ENCODE results near the gene ADGRG4.
"Not testable (repeated sequence)": the region's sequence is repeated elsewhere in the genome, so short reads cannot be mapped to it uniquely, and the experiment has no call there.

The ADGRG4 gene

DNA sequence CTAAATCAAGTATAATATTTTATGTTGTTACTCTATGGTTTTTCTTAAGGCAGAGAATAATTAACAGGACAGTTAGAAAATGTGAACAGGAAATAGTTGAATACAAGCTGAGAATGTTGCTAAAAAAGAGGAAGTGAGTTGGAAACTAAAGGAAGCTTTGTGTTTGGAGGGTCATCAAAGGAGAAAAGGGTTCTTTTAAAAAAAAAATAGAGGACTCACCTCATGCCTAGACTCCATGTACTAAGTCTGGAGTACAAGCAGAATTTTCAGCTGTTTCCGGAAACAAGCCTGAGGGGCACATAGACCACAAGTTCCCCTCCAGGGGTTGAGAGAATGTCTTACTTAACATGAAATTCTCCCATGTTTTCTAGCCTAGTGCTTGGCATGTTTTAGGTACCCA lies 29.5 kb upstream of the ADGRG4 start:
- Mint-ChIP-seq H3K9me3 (no peaks in the 10 kb centered on the region), H3K36me3 (no peaks in the 10 kb centered on the region), H3K27me3 (no peaks in the 10 kb centered on the region), H3K4me3 (no peak overlapping the region), H3K4me1 (no peaks in the 10 kb centered on the region), H3K27ac (no peak overlapping the region)

DNA sequence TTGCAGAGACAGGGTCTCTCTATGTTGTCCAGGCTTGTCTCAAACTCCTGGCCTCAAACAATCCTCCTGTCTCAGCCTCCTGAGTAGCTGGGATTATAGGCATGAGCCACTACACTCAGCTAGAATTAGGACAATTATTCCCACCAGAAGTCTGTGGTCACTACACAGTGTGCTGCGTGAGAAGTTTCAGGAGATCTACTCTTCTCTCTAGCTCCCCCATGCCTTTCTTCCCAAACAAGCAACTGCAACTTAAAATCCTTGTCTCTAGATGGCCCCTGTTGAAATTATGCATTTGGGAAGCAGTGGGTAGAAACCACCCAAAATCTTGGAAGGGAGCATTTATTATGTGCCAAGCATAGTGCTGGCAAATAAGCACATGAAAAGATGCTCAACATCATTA lies 28.4 kb upstream of the ADGRG4 start:
- Mint-ChIP-seq H3K36me3 (no peaks in the 10 kb centered on the region), H3K27me3 (peaks cover 1% of the 10 kb centered on the region), H3K27ac (no peak overlapping the region), H3K4me3 (no peak overlapping the region), H3K4me1 (no peaks in the 10 kb centered on the region), H3K9me3 (no peaks in the 10 kb centered on the region)

DNA sequence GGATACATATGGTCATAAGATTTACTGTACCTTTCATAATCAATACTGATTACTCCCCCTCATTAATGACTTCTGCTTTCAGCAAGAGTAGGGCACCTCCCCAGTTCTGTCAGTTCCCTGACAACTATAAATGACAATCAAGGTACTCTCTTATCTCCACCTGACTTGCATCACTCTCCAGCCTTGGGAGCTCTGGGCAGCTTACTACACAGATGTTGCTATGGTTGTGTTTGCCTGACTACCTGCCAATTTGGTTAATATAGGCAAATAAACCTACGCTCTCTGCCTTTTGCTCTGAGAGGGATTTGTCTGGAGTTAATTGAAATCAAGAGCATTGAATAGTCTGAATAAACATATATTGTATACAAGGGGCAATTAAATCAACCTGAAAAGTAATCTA lies 26.8 kb upstream of the ADGRG4 start:
- no peaks in the 10 kb centered on the region for H3K4me1 Mint-ChIP-seq
- no peak overlapping the region for H3K4me3 Mint-ChIP-seq
- no peak overlapping the region for H3K27ac Mint-ChIP-seq
- no peaks in the 10 kb centered on the region for H3K36me3 Mint-ChIP-seq
- H3K27me3 Mint-ChIP-seq, result peaks cover 1% of the 10 kb centered on the region
- H3K9me3 Mint-ChIP-seq, result no peaks in the 10 kb centered on the region

- no peaks in the 10 kb centered on the region for H3K4me1 Mint-ChIP-seq
- H3K27ac Mint-ChIP-seq, result no peak overlapping the region
- no peaks in the 10 kb centered on the region for H3K9me3 Mint-ChIP-seq
- no peaks in the 10 kb centered on the region for H3K36me3 Mint-ChIP-seq
- peaks cover 1% of the 10 kb centered on the region for H3K27me3 Mint-ChIP-seq
- no peak overlapping the region for H3K4me3 Mint-ChIP-seq
These were observed 25.2 kb upstream of the ADGRG4 start for GRCh38 chrX:136275553-136275952.

GRCh38 chrX:136286375-136286774 lies 14.4 kb upstream of the ADGRG4 start:
- not testable (repeated sequence) for H3K9me3 Mint-ChIP-seq, H3K27me3 Mint-ChIP-seq, H3K4me3 Mint-ChIP-seq, H3K4me1 Mint-ChIP-seq, H3K27ac Mint-ChIP-seq, H3K36me3 Mint-ChIP-seq

DNA sequence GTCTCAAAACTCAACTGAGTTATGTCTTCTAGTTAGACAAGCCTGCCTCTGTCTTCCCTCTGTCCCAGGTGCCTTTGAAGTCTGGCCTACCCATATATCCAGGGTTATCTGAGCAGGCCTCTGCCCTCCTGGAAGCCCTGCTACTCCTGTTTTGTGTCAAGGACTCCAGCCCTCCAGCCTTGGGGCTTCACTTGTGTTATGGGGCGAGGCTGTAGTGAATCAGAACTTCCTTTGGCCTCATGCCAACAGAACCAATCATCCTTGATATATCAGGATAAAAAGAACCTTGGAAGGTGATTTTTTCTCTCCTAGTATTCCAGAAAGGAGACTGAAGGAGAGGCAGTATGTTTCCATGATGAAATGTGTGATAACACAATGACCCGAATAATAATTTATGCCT lies 8.9 kb upstream of the ADGRG4 start:
- no peaks in the 10 kb centered on the region for H3K27me3 Mint-ChIP-seq
- H3K36me3 Mint-ChIP-seq, result no peaks in the 10 kb centered on the region
- H3K27ac Mint-ChIP-seq, result no peak overlapping the region
- no peaks in the 10 kb centered on the region for H3K9me3 Mint-ChIP-seq
- H3K4me1 Mint-ChIP-seq, result no peaks in the 10 kb centered on the region
- no peak overlapping the region for H3K4me3 Mint-ChIP-seq

- no peaks in the 10 kb centered on the region for H3K4me1 Mint-ChIP-seq
- no peaks in the 10 kb centered on the region for H3K27me3 Mint-ChIP-seq
- H3K36me3 Mint-ChIP-seq, result no peaks in the 10 kb centered on the region
- H3K4me3 Mint-ChIP-seq, result no peak overlapping the region
- no peaks in the 10 kb centered on the region for H3K9me3 Mint-ChIP-seq
- no peak overlapping the region for H3K27ac Mint-ChIP-seq
These were observed 8.1 kb upstream of the ADGRG4 start for GRCh38 chrX:136292656-136293055.

DNA sequence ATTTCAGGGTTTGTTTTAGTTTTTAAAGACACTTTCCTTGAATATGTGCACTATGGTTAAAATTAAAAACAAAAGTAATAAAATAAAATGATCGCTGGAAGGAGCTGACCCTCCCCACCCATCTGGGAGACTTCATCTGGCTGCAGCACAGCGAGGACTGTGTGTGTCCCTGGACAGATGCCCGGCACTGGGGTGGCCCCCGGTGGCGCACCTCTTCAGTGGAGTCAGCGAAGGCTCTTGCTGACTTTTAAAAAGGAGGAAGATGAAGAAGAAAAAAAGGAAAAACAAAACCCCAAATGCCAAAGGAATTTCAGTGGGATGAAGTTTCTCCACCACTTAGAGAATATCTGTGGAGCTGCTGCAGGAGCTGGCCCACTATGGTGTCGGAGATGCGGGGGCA lies 5.4 kb upstream of the ADGRG4 start:
- Mint-ChIP-seq H3K4me1 (no peaks in the 10 kb centered on the region), H3K9me3 (no peaks in the 10 kb centered on the region), H3K36me3 (no peaks in the 10 kb centered on the region), H3K4me3 (no peak overlapping the region), H3K27me3 (peaks cover 2% of the 10 kb centered on the region), H3K27ac (no peak overlapping the region)

GRCh38 chrX:136303041-136303440 lies 2.3 kb downstream of the ADGRG4 start:
- Mint-ChIP-seq H3K36me3 (no peaks in the 10 kb centered on the region), H3K4me3 (no peak overlapping the region), H3K9me3 (no peaks in the 10 kb centered on the region), H3K4me1 (no peaks in the 10 kb centered on the region), H3K27me3 (peaks cover 1% of the 10 kb centered on the region), H3K27ac (no peak overlapping the region)

DNA sequence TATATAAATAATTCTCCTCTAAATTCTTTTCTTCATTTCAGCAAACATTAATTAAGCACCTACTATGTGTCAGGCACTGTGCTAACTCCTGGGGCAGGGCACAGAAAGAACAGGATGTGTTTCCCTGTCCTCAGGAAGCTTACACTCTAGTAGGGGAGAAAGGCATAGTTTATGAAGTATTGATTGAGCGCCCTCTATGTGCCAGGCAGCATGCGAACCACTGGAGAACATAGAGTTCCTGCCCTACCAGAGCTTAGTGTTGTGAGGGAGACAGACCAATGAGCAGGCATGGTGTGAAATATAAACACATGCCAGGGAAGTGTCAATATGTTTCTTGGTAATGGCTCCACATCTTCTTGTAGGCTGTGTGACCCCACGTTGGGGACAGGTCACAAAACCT lies 3.7 kb downstream of the ADGRG4 start:
- Mint-ChIP-seq H3K27me3 (no peaks in the 10 kb centered on the region), H3K27ac (no peak overlapping the region), H3K4me1 (no peaks in the 10 kb centered on the region), H3K9me3 (no peaks in the 10 kb centered on the region), H3K4me3 (no peak overlapping the region), H3K36me3 (no peaks in the 10 kb centered on the region)

- H3K4me3 Mint-ChIP-seq, result no peak overlapping the region
- no peaks in the 10 kb centered on the region for H3K36me3 Mint-ChIP-seq
- no peak overlapping the region for H3K27ac Mint-ChIP-seq
- no peaks in the 10 kb centered on the region for H3K27me3 Mint-ChIP-seq
- no peaks in the 10 kb centered on the region for H3K4me1 Mint-ChIP-seq
- no peaks in the 10 kb centered on the region for H3K9me3 Mint-ChIP-seq
These were observed 5.4 kb downstream of the ADGRG4 start for GRCh38 chrX:136306182-136306581.

GRCh38 chrX:136307471-136307870 lies 6.7 kb downstream of the ADGRG4 start:
- Mint-ChIP-seq H3K9me3 (no peaks in the 10 kb centered on the region), H3K27me3 (no peaks in the 10 kb centered on the region), H3K4me1 (no peaks in the 10 kb centered on the region), H3K27ac (no peak overlapping the region), H3K36me3 (no peaks in the 10 kb centered on the region), H3K4me3 (no peak overlapping the region)

DNA sequence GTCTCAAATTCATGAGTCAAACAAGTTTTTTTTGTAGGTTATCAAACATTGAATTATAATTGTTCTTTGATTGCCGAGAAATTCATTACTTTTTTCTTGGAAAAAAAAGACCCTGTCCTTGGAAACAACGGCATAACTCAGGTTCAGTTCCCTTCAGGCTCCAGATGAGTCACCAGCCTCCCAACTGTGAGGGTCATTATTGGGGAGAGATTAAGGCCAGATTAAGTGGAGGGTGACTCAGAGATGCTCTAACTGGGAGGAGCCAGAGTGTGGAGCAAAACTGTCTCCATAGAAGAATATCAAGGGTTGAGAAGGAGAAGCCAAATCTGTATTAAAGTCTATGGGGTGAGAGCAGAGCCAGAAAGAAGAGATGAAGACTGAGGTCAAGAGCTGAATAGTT lies 9.6 kb downstream of the ADGRG4 start:
- H3K36me3 Mint-ChIP-seq, result no peaks in the 10 kb centered on the region
- H3K27me3 Mint-ChIP-seq, result no peaks in the 10 kb centered on the region
- no peaks in the 10 kb centered on the region for H3K4me1 Mint-ChIP-seq
- H3K27ac Mint-ChIP-seq, result no peak overlapping the region
- no peaks in the 10 kb centered on the region for H3K9me3 Mint-ChIP-seq
- no peak overlapping the region for H3K4me3 Mint-ChIP-seq

DNA sequence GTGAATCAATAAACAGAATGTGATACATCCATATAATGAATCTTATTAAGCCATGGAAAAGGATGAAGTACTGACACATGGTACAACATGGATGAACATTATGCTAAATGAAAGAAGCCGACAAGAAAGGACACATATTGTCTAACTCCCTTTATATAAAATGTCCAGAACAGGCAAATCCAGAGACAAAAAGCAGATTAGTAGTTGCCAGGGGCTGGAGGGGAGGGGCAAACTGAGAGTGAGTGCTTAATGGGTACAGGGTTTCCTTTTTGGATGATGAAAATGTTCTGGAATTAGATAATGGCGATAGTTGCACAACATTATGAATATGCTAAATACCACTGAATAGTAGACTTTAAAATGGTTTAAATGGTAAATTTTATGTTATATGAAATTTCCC lies 17.4 kb downstream of the ADGRG4 start:
- Mint-ChIP-seq H3K4me3 (no peak overlapping the region), H3K4me1 (no peaks in the 10 kb centered on the region), H3K36me3 (no peaks in the 10 kb centered on the region), H3K27me3 (no peaks in the 10 kb centered on the region), H3K27ac (no peak overlapping the region), H3K9me3 (no peaks in the 10 kb centered on the region)

GRCh38 chrX:136318895-136319597 lies 18.3 kb downstream of the ADGRG4 start:
- Mint-ChIP-seq H3K4me1 (no peaks in the 10 kb centered on the region), H3K27me3 (no peaks in the 10 kb centered on the region), H3K36me3 (no peaks in the 10 kb centered on the region), H3K4me3 (no peak overlapping the region), H3K27ac (no peak overlapping the region), H3K9me3 (no peaks in the 10 kb centered on the region)

GRCh38 chrX:136319600-136319999 lies 18.8 kb downstream of the ADGRG4 start:
- Mint-ChIP-seq H3K9me3 (no peaks in the 10 kb centered on the region), H3K27ac (no peak overlapping the region), H3K36me3 (no peaks in the 10 kb centered on the region), H3K4me1 (no peaks in the 10 kb centered on the region), H3K27me3 (no peaks in the 10 kb centered on the region), H3K4me3 (no peak overlapping the region)

DNA sequence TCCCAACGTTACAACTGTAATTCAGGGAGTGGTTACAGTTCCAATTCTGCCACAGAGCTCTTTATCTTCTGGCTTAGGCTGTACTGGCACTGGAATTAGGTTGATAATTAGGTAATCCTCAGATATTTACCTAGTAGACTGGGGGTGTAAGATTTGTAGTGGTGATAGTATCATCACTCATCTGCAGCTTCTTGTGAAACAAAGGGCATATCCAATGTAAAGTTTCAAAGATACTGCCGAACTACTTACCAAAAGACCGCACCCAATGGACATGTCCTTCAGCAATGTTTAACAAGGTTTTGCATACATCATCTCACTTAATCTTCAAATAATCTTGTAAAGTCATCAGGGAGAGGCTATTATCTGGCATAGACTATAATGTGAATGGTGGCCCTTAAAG lies 20.8 kb downstream of the ADGRG4 start:
- Mint-ChIP-seq H3K4me3 (no peak overlapping the region), H3K36me3 (no peaks in the 10 kb centered on the region), H3K27me3 (no peaks in the 10 kb centered on the region), H3K4me1 (no peaks in the 10 kb centered on the region), H3K9me3 (no peaks in the 10 kb centered on the region), H3K27ac (no peak overlapping the region)
